Measurements from ENCODE around the gene SYNDIG1. TPM values are rescaled to one million over a fixed set of nuclear protein-coding genes. Genes with fewer than 3 reads are reported as not detected.

SYNDIG1 gene
- total RNA-seq, 1 donor: 1.6 TPM

- no peak for DNase-seq (ENCODE audit: low read depth)
- TF ChIP-seq, protein P1, sequence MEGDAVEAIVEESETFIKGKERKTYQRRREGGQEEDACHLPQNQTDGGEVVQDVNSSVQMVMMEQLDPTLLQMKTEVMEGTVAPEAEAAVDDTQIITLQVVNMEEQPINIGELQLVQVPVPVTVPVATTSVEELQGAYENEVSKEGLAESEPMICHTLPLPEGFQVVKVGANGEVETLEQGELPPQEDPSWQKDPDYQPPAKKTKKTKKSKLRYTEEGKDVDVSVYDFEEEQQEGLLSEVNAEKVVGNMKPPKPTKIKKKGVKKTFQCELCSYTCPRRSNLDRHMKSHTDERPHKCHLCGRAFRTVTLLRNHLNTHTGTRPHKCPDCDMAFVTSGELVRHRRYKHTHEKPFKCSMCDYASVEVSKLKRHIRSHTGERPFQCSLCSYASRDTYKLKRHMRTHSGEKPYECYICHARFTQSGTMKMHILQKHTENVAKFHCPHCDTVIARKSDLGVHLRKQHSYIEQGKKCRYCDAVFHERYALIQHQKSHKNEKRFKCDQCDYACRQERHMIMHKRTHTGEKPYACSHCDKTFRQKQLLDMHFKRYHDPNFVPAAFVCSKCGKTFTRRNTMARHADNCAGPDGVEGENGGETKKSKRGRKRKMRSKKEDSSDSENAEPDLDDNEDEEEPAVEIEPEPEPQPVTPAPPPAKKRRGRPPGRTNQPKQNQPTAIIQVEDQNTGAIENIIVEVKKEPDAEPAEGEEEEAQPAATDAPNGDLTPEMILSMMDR (IDR thresholded peaks at IDR 0.05; ENCODE audit: insufficient read depth, low read length): no peak
- no peak overlapping the region for H3K4me3 ChIP-seq (ENCODE audit: low read depth, low read length)
These were observed 64.9 kb downstream of the SYNDIG1 start for GRCh38 chr20:24534282-24534681.

DNA sequence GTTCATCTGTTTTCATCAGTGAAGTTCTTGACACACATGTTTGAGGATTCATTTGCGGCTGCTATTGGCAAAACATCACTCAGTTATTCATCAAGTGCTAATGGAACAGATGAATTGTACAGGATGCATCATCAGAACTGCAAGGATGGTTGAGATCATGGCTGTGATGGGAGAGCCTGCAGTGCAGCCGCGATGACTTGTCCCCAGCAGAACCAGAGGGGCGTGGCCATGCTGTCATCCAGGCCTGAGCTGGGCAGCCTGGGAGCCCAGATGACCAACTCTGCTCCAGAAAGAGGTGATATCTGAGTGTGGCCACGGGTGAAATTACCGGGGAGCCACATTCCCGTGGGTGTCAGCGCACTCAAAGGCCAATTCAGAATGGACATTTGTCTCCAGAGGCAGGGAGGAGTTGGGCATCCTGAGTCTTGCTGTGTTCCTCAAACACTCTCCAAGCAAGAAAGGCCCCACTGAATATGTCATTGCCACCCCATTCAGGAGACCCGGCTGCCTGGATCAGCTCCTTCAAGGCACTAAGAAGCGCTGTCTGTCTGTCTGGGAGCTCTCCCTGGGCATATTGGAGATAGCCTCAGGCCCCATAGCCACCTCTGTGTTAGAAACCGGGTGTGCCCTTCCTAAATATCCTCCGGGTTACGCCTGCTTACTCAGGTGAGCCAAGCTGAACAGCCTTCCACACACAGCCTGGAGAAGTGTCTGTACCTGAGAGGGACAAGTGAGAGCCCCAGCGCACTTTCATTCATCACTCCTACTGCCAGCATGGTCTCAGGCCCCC, 66.7 kb downstream of the SYNDIG1 start:
- DNase-seq (ENCODE audit: low read depth): no peak

DNA sequence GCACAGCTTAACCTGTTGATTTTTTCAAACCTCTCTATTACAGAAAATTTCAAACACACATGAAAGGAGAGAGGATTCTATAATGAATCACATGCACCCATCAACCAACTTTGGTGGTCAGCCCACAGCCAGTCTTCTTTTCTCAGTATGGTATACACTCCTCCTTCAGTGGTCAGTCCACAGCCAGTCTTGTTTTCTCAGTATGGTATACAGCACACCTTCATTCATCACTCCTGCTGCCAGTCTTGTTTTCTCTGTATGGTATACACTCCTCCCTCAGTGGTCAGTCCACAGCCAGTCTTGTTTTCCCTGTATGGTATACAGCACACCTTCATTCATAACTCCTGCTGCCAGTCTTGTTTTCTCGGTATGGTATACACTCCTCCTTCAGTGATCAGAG, 67.8 kb downstream of the SYNDIG1 start:
- TF ChIP-seq, protein P1 (IDR thresholded peaks at IDR 0.05; ENCODE audit: insufficient read depth, low read length): no peak
- H3K4me3 ChIP-seq (ENCODE audit: low read depth, low read length): no peak overlapping the region
- DNase-seq (ENCODE audit: low read depth): no peak

More for the DNA sequence above, 66.7 kb downstream of the SYNDIG1 start:
- H3K4me3 ChIP-seq (ENCODE audit: low read depth, low read length): no peak overlapping the region
- TF ChIP-seq, protein P1 (IDR thresholded peaks at IDR 0.05; ENCODE audit: insufficient read depth, low read length): no peak

DNA sequence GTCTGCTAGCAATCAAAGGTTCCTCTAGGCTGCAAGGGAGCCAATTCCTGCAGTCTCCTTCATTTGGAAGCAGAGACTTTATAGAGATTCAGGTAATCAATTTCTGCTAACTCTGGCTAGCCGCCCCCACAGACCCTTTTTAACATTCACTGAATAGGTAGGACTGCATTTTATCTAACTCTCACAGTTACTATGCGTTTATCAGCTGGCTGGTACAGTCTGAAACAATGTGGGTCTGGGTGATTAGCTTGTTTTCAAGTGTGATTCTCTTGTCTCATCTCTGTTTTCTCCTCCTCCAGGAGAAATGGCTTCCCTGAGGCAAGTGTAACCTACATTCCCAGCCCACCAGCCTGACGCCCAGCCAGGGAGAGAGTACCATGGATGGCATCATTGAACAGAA, 73.3 kb downstream of the SYNDIG1 start:
- H3K4me3 ChIP-seq (ENCODE audit: low read depth, low read length): no peak overlapping the region
- DNase-seq (ENCODE audit: low read depth): no peak
- TF ChIP-seq, protein P1 (IDR thresholded peaks at IDR 0.05; ENCODE audit: insufficient read depth, low read length): no peak

DNA sequence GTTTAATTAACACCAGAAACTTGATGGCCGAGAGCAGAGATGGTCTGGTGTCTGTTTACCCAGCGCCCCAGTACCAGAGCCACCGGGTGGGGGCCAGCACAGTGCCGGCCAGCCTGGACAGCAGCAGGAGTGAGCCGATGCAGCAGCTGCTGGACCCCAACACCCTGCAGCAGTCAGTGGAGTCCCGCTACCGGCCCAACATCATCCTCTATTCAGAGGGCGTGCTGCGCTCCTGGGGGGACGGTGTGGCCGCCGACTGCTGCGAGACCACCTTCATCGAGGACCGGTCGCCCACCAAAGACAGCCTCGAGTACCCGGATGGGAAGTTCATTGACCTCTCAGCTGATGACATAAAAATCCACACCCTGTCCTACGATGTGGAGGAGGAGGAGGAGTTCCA, 73.7 kb downstream of the SYNDIG1 start:
- DNase-seq (ENCODE audit: low read depth): no peak
- no peak overlapping the region for H3K4me3 ChIP-seq (ENCODE audit: low read depth, low read length)
- TF ChIP-seq, protein P1 (IDR thresholded peaks at IDR 0.05; ENCODE audit: insufficient read depth, low read length): no peak

GRCh38 chr20:24543741-24544140, 74.3 kb downstream of the SYNDIG1 start:
- TF ChIP-seq, protein P1 (IDR thresholded peaks at IDR 0.05; ENCODE audit: insufficient read depth, low read length): no peak
- H3K4me3 ChIP-seq (ENCODE audit: low read depth, low read length): no peak overlapping the region
- DNase-seq (ENCODE audit: low read depth): no peak
